ENCODE measurements around the gene FCRL5.

- TF ChIP-seq CTCF (IDR thresholded peaks at IDR 0.05; ENCODE audit: borderline replicate concordance, extremely low read depth, low read length, poor library complexity, severe bottlenecking) (no peak), EZH2 (IDR thresholded peaks at IDR 0.05; ENCODE audit: borderline replicate concordance, low read depth, low read length, severe bottlenecking) (no peak)
Observed at GRCh38 chr1:157596384-157596783, 44.1 kb upstream of the FCRL5 start.

All from DND-41 (cell line).